Amniotic stem cell (primary cell): ENCODE data around the gene CABP2.
"Not testable (repeated sequence)": the region's sequence is repeated elsewhere in the genome, so short reads cannot be mapped to it uniquely, and the experiment has no call there.

Source experiments
- DNase-seq: peaks from one replicate; lab custom pipeline; 2025; lab: John Stamatoyannopoulos, UW

CABP2 gene

GRCh38 chr11:67538823-67539505, 15.7 kb upstream of the CABP2 start:
- no peak for DNase-seq

GRCh38 chr11:67538306-67538705, 15.1 kb upstream of the CABP2 start:
- no peak for DNase-seq

GRCh38 chr11:67535561-67535960, 12.3 kb upstream of the CABP2 start:
- no peak for DNase-seq

GRCh38 chr11:67534070-67534679, 10.9 kb upstream of the CABP2 start:
- no peak for DNase-seq

GRCh38 chr11:67532889-67533288, 9.6 kb upstream of the CABP2 start:
- no peak for DNase-seq

- DNase-seq, result no peak
Observed at GRCh38 chr11:67530282-67530592, 7.0 kb upstream of the CABP2 start.

GRCh38 chr11:67528376-67528775, 5.1 kb upstream of the CABP2 start:
- DNase-seq, result no peak

GRCh38 chr11:67525275-67525976, 2.2 kb upstream of the CABP2 start:
- DNase-seq, result no peak

- no peak for DNase-seq
Observed at GRCh38 chr11:67524480-67524808, 1.2 kb upstream of the CABP2 start.

- DNase-seq, result no peak
Observed at GRCh38 chr11:67523556-67524479, 572 bp upstream of the CABP2 start.

GRCh38 chr11:67522338-67522737, 908 bp downstream of the CABP2 start:
- no peak for DNase-seq

GRCh38 chr11:67521924-67522323, 1.3 kb downstream of the CABP2 start:
- no peak for DNase-seq

- no peak for DNase-seq
Observed at GRCh38 chr11:67520856-67521824, 2.1 kb downstream of the CABP2 start.

- no peak for DNase-seq
Observed at GRCh38 chr11:67519726-67520125, 3.5 kb downstream of the CABP2 start.

GRCh38 chr11:67517784-67518552, 5.3 kb downstream of the CABP2 start:
- DNase-seq, result no peak

- DNase-seq, result no peak
Observed at GRCh38 chr11:67516806-67517205, 6.4 kb downstream of the CABP2 start.

- DNase-seq, result no peak
Observed at GRCh38 chr11:67514116-67514515, 9.1 kb downstream of the CABP2 start.

- DNase-seq, result not testable (repeated sequence)
Observed at GRCh38 chr11:67511558-67511957, 11.7 kb downstream of the CABP2 start.

GRCh38 chr11:67510023-67510345, 13.3 kb downstream of the CABP2 start:
- DNase-seq, result no peak

- DNase-seq, result peak; percentile 97
Observed at GRCh38 chr11:67508486-67509121, 14.6 kb downstream of the CABP2 start.
